GM19035 (cell line): Measurements from ENCODE around the gene ARHGAP28.

Source experiments
- ATAC-seq: cut with Tn5 transposase; IDR thresholded peaks from one replicate; pipeline ENCODE4 v1.9.1; 2021; ENCODE audit not compliant: unreplicated experiment

The ARHGAP28 gene, protein sequence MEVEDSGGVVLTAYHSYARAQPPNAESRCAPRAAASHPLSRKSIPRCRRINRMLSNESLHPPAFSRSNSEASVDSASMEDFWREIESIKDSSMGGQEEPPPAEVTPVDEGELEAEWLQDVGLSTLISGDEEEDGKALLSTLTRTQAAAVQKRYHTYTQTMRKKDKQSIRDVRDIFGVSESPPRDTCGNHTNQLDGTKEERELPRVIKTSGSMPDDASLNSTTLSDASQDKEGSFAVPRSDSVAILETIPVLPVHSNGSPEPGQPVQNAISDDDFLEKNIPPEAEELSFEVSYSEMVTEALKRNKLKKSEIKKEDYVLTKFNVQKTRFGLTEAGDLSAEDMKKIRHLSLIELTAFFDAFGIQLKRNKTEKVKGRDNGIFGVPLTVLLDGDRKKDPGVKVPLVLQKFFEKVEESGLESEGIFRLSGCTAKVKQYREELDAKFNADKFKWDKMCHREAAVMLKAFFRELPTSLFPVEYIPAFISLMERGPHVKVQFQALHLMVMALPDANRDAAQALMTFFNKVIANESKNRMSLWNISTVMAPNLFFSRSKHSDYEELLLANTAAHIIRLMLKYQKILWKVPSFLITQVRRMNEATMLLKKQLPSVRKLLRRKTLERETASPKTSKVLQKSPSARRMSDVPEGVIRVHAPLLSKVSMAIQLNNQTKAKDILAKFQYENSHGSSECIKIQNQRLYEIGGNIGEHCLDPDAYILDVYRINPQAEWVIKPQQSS

DNA sequence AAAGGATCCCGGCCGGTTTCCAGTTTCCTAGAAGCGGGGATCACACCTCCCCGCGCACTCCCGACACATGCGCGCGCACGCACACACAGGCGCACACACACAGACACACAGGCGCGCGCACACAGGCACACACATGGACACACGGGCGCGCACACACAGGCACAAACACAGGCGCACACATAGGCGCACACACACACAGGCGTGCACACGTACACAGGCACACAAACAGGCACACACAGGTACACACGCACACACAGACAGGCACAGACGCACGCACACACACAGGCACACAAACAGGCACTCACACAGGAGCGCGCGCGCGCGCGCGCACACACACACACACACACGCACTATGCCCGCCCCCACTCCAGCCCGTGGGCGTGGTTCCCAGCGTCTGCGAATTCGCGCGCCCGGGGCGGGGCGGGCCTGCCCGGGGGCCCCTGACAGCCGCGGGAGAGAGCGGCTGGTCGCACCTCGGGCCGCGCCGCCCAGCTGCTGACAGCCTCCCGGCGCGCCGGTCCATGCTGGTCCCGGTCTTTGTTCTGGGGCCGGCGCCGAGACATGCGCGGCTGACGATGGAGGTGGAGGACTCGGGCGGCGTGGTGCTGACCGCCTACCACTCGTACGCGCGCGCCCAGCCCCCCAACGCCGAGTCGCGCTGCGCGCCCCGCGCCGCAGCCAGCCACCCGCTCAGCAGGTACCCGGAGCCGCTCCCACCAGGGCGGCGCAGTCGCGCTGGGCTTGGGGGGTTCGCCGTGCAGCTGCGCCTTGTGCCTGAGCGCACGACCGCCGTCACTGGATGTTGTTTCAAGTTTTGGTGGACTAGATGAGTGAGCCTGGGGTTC lies at the start of gene ARHGAP28:
ARHGAP28 (plus strand) TSS at position 470 of the 845 bp plus-strand sequence; CDS start at position 576, 106 bp downstream.
- ATAC-seq = peak; percentile 84

- no peak for ATAC-seq
Measured at GRCh38 chr18:6681331-6681875, 48.1 kb upstream of the ARHGAP28 start.

DNA sequence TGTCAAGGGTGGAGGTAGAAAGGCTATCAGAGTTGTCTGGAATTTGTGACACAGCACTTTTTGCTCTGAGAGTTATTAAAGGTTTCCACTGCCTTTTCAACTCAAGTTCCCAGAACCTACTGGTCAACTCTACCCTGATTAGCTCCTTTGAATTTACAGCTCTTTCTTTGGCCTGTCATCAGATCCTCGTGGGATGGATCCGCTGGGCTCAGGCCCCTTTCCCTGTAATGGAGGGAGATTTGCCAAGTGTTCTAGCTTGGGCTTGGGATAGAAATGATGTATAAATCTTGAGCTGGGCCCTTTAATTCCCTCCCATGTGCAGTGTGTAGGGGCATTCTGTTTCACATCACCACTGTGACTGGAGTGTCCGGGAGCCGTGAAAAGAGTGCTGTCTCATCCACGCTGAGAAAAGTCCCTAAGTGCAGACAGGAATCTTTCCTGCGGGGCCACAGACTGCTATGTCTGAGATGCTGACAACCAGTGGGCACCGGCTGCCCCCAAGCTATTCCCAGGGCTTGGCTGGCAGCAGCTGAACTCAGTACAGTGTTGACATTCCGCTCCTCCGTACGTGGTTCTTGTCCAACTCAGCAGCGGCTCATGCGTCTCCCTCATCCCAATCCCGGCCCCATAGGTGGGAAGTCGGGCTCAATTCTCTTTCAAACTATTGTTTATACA lies 46.9 kb upstream of the ARHGAP28 start:
- ATAC-seq = no peak

DNA sequence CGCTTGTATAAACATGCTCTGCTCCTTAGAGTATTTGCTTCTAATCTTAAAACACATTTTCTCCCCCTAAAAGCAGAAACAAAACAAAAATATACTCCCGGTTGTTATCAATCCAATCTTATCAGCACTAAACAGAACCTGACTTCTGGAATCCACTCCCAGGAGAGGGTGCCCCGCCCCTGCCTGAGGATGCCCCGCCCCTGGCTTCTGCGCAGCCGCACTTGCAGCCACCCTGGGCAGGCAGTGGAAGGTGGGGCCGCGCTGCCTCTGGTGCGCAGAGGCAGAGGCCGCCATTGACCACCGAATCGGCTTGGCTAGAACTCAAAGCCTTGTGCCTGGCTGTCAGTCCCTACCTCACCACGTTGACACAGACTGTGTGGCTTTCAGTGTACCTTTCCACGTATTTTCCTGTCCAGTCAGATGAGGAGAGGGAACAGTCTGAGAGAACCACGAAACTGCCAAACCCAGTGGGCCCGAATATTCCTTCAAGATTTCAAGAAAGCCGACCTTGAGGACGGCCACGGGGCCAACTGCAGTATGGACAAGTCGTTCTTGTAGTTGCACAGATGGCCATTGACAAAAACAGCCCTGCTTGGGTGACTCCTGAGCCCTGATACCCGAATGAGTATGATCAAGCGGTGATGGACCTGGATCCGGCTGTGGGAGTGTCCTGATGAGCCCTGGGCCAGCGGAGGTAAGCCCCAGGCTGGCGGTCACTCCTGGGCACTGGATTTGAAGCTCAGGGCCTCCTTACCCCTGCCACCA lies 46.2 kb upstream of the ARHGAP28 start:
- no peak for ATAC-seq

DNA sequence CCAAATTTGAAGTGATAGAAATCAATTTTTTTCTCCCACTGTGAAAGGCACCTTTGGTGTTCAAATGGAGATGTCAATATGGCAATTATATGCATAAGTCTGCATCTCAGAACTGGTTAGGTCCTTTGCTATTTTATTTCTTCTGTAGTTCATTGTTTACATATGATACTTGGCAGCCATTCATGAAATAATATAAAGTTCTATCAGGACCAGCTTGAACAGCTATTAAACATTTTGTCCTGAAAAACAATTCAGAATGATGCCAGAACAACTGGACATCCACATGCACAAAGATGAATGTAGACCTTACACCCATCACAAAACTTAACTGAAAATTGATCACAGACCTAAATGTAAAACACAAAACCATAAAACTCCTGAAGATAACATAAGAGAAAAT lies 41.8 kb upstream of the ARHGAP28 start:
- no peak for ATAC-seq

- ATAC-seq = no peak
Measured at GRCh38 chr18:6708890-6709289, 20.6 kb upstream of the ARHGAP28 start.

- ATAC-seq = no peak
Measured at GRCh38 chr18:6711467-6711866, 18.0 kb upstream of the ARHGAP28 start.

- ATAC-seq = no peak
Measured at GRCh38 chr18:6712401-6712800, 17.1 kb upstream of the ARHGAP28 start.

- no peak for ATAC-seq
Measured at GRCh38 chr18:6714010-6714409, 15.5 kb upstream of the ARHGAP28 start.

GRCh38 chr18:6718267-6718666 lies 11.2 kb upstream of the ARHGAP28 start:
- ATAC-seq = no peak

GRCh38 chr18:6719098-6719846 lies 10.2 kb upstream of the ARHGAP28 start:
- ATAC-seq = no peak

DNA sequence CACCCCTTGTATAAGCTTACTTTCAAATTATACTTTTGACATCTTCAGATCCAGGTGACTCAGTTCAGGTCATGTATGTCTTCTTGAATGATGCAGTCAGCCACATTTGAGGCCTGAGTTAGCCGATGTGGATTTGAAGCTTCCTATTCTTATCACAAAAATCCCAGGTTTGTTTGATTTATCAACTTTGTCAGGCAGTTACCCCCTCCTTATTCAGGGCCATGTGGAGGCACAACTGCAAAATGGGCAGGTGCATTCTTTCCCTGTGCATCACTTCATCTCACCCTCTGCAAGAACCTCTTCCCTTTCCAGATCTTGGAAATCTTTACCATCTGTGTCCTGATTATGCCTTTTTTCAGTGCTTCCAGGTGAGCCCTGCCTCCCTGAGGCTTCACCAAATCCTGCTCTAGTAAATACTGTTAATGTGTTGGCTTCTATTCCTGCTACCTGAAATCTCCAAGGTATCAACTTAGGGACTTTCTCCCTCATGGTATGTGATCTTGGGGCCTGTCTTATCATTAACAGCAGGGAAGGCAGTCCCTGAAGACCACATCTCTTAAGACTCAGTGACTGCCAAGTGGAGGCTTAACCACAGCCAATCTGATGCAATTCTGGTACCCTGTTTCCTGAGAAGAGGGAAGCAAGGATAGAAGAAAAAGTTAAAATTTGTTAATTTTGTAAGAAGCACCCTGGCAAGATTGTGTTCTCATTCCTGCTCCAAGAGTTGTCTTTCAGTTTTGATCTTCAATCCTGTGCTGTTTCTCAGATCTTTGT lies 9.4 kb upstream of the ARHGAP28 start:
- ATAC-seq = no peak

DNA sequence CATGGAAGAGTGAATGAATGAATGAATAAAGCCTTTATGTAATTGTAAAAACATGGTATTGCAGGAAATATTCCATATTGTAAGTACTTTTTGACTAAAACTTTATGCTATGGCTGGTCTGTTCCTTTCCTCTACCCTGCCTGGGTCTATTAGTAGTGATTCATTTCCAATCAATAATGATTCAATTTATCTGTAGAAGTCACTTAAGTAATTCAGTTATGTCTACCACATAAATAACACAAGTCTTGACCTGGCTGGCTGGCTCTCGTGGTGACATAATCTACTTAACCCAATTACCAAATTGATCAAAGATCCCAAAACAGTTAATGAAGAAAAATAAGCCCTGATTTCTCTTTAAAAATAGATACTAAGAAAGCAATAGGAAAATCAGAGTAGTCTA lies 7.8 kb upstream of the ARHGAP28 start:
- no peak for ATAC-seq

GRCh38 chr18:6722690-6723089 lies 6.8 kb upstream of the ARHGAP28 start:
- ATAC-seq = no peak

DNA sequence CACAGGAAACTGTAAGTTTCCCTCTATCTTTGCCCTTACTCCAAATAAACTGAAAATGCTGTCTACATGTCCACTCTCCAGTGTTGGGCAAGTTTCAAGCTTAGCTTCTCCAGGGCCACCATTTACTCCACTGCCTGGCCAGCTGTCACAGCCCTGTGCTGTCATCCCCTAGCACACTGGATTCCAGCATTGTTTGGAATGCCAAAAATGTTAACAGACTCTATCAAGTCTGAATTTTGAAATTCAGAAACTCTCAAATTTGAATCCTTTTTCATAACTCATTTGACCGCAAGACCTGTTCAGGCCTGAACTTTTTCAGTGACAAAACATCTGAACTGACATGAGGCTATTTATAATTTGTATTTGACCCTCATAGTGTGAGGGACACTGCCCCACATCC lies 5.2 kb upstream of the ARHGAP28 start:
- no peak for ATAC-seq

GRCh38 chr18:6728331-6728730 lies 1.2 kb upstream of the ARHGAP28 start:
- no peak for ATAC-seq

DNA sequence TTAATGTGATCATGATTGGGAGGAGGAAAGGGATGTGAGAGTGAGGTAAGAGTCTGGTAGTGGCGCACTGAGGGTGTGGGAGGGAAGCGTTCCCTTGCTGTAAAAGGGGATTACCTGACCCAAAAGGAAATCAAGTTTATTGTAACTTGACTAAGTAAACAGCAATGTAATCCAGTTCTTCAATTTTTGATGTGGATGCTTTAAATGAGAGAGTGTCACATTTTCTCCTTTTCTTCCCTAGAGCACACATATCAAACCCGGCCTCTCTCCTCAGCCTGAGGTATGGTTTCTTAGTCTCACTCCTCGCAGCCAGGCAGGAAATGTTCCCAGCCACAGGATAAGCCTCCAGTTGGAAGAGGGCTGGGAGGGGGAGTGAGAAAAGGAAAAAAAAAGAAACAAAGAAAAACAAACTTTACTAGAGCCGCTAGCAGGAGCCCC lies 688 bp upstream of the ARHGAP28 start:
- ATAC-seq = no peak
